Naive B cell (primary cell): ENCODE results near the gene HSD11B2. TPM values are rescaled to one million over a fixed set of nuclear protein-coding genes. Genes with fewer than 3 reads are reported as not detected.

Experiments
- ATAC-seq, 2 donors: fragments of 150-1000 bp; cut with Tn5 transposase; 2 replicates each; pipeline ENCODE4 v1.10.0; 2021; ENCODE audit warnings: low read depth in 2 of 2, mild to moderate bottlenecking in 2 of 2, moderate library complexity in 2 of 2
- DNase-seq: peaks from one replicate; pipeline ENCODE4 v3.0.0; 2022
- H3K27ac Mint-ChIP-seq, 6 donors: one replicate each; pipeline ENCODE4 v1.8.0; 2020 to 2022; ENCODE audit warnings: mild to moderate bottlenecking in 6 of 6, mixed read lengths in 6 of 6, moderate library complexity in 5 of 6, inconsistent platforms in 2 of 6
- H3K27me3 Mint-ChIP-seq, 3 donors: one replicate each; pipeline ENCODE4 v1.8.0; 2021 to 2022; ENCODE audit warnings: mixed read lengths in 3 of 3, mild to moderate bottlenecking in 1 of 3
- H3K36me3 Mint-ChIP-seq, 2 donors: one replicate each; pipeline ENCODE4 v1.8.0; 2020 to 2022; ENCODE audit warnings: mixed read lengths in 2 of 2, inconsistent platforms in 1 of 2, mild to moderate bottlenecking in 1 of 2
- H3K4me1 Mint-ChIP-seq, 3 donors: one replicate each; pipeline ENCODE4 v1.8.0; 2020 to 2022; ENCODE audit warnings: mixed read lengths in 3 of 3, inconsistent platforms in 1 of 3, mild to moderate bottlenecking in 1 of 3, moderate library complexity in 1 of 3
- H3K4me3 Mint-ChIP-seq, 8 donors: one replicate each; pipeline ENCODE4 v1.8.0; 2020 to 2022; ENCODE audit warnings: mild to moderate bottlenecking in 8 of 8, mixed read lengths in 8 of 8, moderate library complexity in 8 of 8, inconsistent platforms in 2 of 8
- H3K9me3 Mint-ChIP-seq, 7 donors: one replicate each; pipeline ENCODE4 v1.8.0; 2020 to 2022; ENCODE audit warnings: mixed read lengths in 7 of 7, mild to moderate bottlenecking in 5 of 7, inconsistent platforms in 2 of 7, moderate library complexity in 1 of 7
- polyA plus RNA-seq, 6 donors: library from polyadenylated mRNA; unstranded; fragments of 300-500 nt; fragmentation: Illumina TruSeq; gene quantifications; one replicate each; pipeline ENCODE4 v1.2.3, GENCODE V29; 2021; ENCODE audit warnings: low read depth in 6 of 6

HSD11B2 gene
- polyA plus RNA-seq, 6 donors from 2014 or later: not detected

DNA sequence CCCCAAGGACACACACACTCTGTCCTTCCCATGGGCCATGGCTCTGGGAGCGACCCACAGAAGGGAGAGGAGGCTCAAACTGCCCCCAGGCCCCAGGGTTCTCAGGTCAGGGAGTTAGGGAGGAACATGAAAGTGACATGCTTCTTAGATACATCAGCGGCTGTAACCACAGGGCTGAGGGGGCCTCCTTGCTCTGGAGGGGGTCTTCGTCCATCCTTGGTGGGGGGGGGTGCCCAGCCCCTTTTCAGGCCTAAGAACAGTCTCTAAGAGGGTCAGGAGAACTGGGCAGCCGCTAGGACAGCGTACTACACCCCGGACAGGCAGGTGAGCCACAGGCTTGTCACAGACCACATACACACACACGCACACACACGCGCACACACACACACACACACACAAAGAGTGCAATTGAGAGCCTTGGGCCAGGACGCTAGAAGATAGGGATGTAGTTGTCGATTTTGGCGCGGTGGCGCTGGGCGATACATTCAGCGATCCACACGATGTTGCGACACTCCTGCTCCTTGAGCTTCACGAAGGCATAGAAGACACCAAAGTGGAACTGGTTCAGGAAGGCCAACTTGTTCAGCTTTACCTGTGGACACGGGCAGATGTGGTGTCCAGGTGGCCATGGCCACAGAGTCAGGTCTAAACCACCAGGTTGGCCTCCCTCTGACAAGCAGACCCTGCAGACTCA, 7.3 kb downstream of the HSD11B2 start:
- H3K36me3 Mint-ChIP-seq: peaks cover 0 to 32% of the 10 kb centered on the region in 2 donors
- no peak for DNase-seq
- peak overlapping the region in 2 of 6 donors; percentile 39 to 77 for H3K27ac Mint-ChIP-seq
- H3K27me3 Mint-ChIP-seq: no peaks in the 10 kb centered on the region
- no peak for ATAC-seq
- H3K4me3 Mint-ChIP-seq: peak overlapping the region in 1 of 8 donors; percentile 44
- H3K4me1 Mint-ChIP-seq: peaks cover 31 to 43% (median 41%) of the 10 kb centered on the region in 3 donors
- H3K9me3 Mint-ChIP-seq: no peaks in the 10 kb centered on the region

DNA sequence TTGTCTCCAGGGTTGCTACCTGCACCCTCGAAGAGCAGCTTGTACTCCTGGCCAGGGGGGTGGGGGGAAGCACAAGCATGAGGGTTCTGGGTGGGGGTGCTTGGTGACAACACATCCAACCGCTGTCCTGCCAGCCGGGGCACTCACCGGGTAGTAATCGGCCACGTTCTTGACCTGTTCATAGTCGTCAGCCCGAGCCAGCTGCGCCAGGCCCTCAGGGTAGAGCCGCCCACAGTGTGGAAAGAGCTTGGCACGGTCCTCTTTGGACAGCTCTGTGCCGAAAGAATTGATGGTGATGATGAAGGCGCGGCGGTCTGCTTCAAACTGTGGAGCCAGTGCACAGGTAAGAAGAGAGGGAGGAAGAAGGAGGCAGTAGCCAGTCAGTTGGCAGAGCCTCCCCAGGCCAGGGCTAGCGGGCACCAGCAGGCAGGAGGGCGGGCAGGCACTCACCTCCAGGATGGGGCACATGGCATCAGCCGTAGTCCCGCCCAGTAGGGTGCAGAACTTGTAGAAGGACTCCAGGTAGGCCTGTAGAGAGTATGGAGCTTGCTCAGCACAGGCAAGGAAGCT, 8.0 kb downstream of the HSD11B2 start:
- Mint-ChIP-seq H3K4me1 (peaks cover 31 to 40% (median 35%) of the 10 kb centered on the region in 3 donors), H3K27me3 (no peaks in the 10 kb centered on the region), H3K36me3 (peaks cover 0 to 38% of the 10 kb centered on the region in 2 donors), H3K27ac (no peak overlapping the region), H3K9me3 (no peaks in the 10 kb centered on the region), H3K4me3 (no peak overlapping the region)
- ATAC-seq (no peak), DNase-seq (no peak)

DNA sequence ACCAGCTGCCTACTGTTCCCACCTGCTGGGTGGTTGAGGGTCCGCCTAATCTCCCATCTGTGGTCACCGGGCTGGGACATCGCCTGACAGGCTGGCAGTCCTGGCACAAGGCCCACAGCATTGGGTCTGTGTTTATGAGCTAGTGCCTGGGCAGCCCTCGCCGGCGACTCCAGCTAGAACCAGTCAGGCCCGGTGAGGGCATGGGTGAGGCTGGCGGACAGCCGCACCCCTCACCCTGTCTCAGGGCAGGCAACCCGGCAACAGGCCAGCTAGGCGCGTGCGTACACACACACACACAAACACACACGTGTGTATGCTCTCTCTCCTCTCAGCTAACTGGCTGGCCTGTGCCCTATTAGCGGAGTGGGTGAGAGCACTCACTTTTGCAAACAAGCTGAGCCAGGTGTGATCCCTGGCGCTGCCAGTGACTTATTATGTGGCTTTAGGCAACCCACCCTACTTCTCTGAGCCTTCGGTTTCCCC, 10.4 kb downstream of the HSD11B2 start:
- Mint-ChIP-seq H3K27ac (no peak overlapping the region), H3K27me3 (no peaks in the 10 kb centered on the region), H3K36me3 (peaks cover 0 to 47% of the 10 kb centered on the region in 2 donors), H3K9me3 (no peaks in the 10 kb centered on the region), H3K4me1 (peaks cover 19 to 34% (median 23%) of the 10 kb centered on the region in 3 donors), H3K4me3 (no peak overlapping the region)
- no peak for ATAC-seq
- no peak for DNase-seq

DNA sequence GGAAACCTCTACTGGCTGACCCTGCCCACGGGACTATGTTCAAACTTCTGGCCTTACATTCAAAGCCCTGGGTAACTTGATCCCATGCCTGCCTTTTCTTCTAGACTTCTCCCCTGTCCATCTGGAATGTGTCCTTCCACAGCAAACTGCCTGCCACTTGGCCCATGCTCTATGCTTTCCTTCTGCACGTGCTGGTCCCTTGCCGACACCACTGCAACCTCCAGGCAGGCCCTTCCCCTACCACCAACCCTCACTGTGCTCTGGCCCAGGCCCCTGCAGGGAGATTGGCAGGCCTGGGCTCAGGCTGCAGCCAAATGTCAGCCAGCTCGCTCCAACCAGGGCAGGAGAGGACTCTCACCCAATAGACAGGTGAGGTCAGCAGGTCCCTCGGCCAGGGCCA, 11.0 kb downstream of the HSD11B2 start:
- Mint-ChIP-seq H3K4me3 (no peak overlapping the region), H3K4me1 (peaks cover 16 to 34% (median 20%) of the 10 kb centered on the region in 3 donors), H3K36me3 (peaks cover 0 to 45% of the 10 kb centered on the region in 2 donors), H3K27me3 (no peaks in the 10 kb centered on the region), H3K9me3 (no peaks in the 10 kb centered on the region), H3K27ac (peak overlapping the region in 1 of 6 donors; percentile 88)
- DNase-seq (no peak), ATAC-seq (no peak)

DNA sequence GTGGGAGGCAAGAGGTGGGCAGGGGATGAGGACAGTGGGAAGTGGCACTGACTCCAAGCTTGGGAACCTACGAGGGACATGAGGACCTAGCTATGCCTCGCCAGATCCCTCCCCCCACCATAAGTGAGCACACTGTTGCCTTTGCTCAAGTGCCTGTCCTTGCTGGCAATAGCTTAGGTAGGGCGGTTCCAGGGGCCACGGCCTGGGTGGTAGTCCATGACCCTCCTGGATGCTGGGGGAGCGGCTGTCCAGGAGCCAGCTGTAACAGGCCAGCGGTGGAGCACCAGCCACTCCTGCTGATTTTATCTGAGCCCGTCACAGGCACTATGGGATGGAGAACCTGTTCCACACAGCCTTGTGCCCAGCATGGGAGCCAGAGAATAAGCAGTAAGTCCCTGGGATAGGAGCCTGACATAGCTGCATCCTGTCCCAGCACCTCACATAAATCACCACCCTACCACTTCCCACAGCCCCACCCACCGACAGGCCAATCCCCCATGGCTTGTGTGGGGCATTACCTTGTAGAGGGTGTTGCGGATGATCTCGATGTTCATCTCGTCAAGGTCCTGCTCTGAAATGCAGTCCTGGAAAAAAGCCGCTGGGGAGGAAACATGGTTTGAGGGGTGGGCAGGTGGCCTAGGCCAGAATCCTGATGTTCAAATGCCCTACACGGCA, 11.8 kb downstream of the HSD11B2 start:
- no peak for DNase-seq
- Mint-ChIP-seq H3K4me3 (no peak overlapping the region), H3K27me3 (no peaks in the 10 kb centered on the region), H3K4me1 (peaks cover 12 to 27% (median 21%) of the 10 kb centered on the region in 3 donors), H3K9me3 (no peaks in the 10 kb centered on the region), H3K36me3 (peaks cover 0 to 36% of the 10 kb centered on the region in 2 donors), H3K27ac (peak overlapping the region in 2 of 6 donors; percentile 39 to 81)
- no peak for ATAC-seq

DNA sequence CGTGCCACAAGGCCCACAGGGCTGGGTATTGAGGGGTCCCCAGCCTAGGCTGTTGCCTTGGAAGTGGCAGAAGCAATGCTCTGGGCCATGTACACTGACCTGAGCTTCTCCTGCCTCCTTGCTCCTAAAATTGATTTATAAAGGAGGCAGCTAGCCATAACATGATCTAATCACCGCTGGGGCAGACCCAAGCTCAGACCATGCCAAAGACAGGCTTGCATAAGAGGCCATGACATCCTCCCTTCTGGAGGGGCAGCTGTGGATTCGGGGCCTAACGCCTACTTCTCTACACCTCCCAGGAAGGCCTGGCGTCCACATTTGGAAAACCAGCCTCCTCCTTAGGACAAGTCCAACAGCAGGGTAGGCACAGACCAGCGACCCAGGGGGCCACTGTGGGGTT, 12.3 kb downstream of the HSD11B2 start:
- Mint-ChIP-seq H3K36me3 (peaks cover 0 to 35% of the 10 kb centered on the region in 2 donors), H3K27ac (peak overlapping the region in 1 of 6 donors; percentile 77), H3K27me3 (no peaks in the 10 kb centered on the region)

DNA sequence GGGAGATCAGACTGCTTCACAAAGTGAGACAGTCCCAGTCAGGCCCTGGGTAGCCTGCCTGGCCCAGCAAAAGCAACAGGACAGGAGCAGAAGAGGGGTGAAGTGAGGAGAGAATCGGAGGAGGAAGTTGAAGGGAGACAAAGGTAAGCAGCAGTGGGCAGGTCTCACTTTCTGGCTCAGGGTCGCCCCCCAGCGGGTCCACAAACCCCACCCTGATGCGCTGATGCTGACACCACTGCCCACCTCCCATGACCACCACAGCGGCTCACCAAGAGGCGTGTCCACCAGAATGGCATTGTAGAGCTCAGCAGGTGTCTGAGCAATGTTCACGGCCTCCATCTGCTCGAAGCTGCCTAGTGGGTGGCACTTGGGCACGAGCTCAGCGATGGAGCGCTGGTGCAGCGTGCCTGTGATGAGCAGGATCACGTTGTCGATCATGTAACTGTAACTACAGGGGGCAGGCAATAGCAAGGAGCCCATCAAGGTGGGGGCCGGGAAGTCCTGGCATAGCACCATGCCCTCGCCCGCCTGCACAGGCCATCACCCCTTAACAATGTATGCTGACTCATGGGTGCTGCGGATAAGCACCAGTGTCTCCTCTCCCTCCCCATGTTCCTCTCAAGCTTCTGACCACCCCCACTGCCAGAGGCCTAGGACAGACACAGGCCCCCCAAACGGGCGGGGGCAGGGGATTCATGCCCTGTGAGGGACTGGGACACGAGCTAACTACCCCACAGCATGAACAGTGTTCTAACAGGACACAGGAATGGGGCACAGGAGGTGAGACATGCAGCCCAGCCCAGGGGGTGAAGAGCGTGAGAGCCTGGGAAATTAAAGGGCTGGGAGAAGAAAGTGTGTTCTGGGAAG, 13.6 kb downstream of the HSD11B2 start:
- H3K4me1 Mint-ChIP-seq: peaks cover 10 to 27% (median 20%) of the 10 kb centered on the region in 3 donors
- peak overlapping the region in 2 of 6 donors; percentile 55 to 86 for H3K27ac Mint-ChIP-seq
- peak overlapping the region in 1 of 8 donors; percentile 66 for H3K4me3 Mint-ChIP-seq
- H3K9me3 Mint-ChIP-seq: no peaks in the 10 kb centered on the region
- DNase-seq (no peak), ATAC-seq (no peak)
- H3K27me3 Mint-ChIP-seq: no peaks in the 10 kb centered on the region
- H3K36me3 Mint-ChIP-seq: peaks cover 4 to 29% of the 10 kb centered on the region in 2 donors

More for the DNA sequence above, 12.3 kb downstream of the HSD11B2 start:
- DNase-seq (no peak), ATAC-seq (no peak)
- Mint-ChIP-seq H3K4me3 (no peak overlapping the region), H3K9me3 (no peaks in the 10 kb centered on the region), H3K4me1 (peaks cover 7 to 26% (median 20%) of the 10 kb centered on the region in 3 donors)

DNA sequence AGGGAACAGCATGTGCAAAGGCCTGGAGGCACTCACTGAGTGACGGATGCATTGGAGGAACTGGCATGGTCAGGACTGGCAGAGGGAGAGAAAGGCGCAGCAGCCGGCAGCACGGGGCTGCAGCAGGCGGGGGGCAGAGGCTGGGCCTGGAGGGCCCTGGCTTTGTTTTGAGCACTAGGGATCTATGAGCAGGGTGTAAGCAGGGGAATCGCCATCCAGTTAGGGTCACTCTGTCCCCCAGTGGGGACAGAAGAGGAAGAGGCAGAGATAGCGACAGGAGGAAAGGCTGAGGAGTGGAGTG, 14.2 kb downstream of the HSD11B2 start:
- Mint-ChIP-seq H3K9me3 (no peaks in the 10 kb centered on the region), H3K27me3 (no peaks in the 10 kb centered on the region), H3K36me3 (peaks cover 4 to 33% of the 10 kb centered on the region in 2 donors), H3K27ac (peak overlapping the region in 2 of 6 donors; percentile 14 to 55), H3K4me3 (peak overlapping the region in 1 of 8 donors; percentile 66), H3K4me1 (peaks cover 16 to 32% (median 23%) of the 10 kb centered on the region in 3 donors)
- DNase-seq (no peak), ATAC-seq (no peak)

DNA sequence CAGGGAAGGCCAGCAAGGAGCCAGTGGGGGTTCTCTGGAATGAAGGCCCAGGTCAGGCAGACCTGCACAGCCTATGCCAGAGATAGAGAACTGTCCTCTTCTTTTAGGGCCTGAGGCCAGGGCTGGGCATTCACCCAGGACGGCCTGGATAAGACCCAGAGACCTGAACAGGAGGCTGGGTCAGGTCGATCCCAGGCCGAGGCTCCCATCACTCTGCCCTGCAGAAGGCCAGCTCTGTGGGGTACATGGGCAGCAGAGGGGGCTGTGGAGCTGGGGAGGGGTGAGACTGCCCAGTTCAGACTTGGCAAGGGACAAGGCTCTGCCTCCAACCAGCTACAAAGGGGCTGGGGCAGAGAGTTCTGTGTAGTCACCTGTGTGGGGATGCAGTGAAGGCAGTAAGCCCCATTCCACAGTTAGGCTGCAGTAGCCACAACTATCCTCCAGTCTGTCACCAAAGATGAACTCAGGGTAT, 14.6 kb downstream of the HSD11B2 start:
- Mint-ChIP-seq H3K4me1 (peaks cover 17 to 36% (median 27%) of the 10 kb centered on the region in 3 donors), H3K27ac (peak overlapping the region in 2 of 6 donors; percentile 55 to 56), H3K4me3 (peak overlapping the region in 1 of 8 donors; percentile 15), H3K36me3 (peaks cover 4 to 36% of the 10 kb centered on the region in 2 donors), H3K9me3 (peaks cover 0 to under 1% (median 0%) of the 10 kb centered on the region in 7 donors), H3K27me3 (no peaks in the 10 kb centered on the region)
- DNase-seq (no peak), ATAC-seq (no peak)

DNA sequence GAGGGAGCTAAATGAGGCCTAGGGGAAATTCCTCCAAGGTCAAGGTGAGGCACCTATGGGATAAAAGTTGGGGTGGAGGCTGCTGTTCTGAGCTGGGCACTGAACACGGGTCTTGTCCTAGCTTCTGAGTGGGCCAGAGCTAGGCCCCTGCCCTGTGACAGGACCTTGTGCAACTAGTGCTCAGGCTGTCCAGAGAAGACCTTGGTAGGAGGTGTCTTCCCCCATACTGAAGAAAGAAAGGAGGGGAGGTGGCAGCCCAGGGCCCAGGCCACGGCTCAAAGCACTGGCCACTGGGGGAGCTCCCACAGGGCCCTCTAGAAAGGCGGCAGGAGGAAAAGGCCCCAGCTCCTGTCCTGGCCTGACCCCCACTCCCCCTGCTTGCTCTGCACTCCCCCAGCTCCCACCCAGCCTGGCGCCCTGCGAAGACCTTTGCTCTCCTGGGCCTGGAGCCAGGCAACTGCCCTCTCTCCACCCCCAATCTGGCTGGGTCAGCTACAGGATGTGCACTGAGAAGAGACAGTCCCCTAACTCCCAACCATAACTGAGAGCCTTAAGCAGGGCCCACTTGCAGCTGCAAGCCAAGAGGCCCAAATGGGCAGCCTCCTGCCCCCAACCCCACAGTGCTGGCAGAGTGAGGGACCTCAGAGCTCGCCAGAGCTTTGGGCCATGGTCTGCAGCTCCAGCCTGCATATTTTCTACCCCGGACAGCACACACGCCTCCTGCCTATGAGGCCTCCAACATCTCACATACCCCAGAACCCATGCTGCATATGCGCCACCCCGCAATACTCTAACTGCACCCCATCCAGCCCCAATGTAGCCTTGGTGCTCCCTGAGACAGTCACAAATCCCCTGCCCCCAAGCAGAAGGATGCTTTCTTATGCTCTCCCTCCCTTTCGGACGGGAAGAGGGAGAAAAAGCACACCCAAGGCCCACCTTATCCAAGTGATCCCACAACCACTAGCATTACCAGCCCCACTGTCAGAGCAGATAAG, 15.3 kb downstream of the HSD11B2 start:
- Mint-ChIP-seq H3K27me3 (no peaks in the 10 kb centered on the region), H3K9me3 (peaks cover 0 to 2% (median 0%) of the 10 kb centered on the region in 7 donors), H3K4me1 (peaks cover 21 to 37% (median 34%) of the 10 kb centered on the region in 3 donors), H3K36me3 (peaks cover 4 to 44% of the 10 kb centered on the region in 2 donors), H3K27ac (peak overlapping the region in 5 of 6 donors; percentile 4 to 72 (median 56)), H3K4me3 (peak overlapping the region in 1 of 8 donors; percentile 55)
- DNase-seq: no peak
- no peak for ATAC-seq

DNA sequence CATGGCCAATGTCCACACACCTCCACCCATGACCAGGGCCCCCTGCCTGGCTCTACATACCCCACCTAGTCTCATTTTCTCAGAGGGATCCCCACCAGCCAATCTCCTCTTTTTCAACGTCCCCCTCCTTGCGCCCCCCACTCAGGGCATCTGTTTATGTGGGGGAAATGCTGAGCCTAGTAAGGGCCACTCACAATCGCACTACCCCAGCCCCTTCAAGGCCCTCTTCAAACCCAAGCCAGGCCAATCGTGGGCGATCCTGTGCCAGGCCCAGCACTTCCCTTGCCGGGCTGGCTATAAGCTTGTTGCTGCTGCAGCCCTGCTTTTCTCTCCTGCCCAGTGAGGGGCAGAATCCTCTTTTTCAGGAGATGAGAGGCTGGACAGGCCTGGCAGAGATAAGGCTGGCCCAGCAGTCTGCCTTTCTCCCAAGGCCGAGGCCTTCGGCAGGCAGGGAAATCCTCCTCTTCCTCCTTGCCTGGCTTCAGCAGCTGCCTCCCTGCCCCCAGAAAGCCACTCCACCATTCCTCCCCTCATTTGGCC, 16.1 kb downstream of the HSD11B2 start:
- Mint-ChIP-seq H3K36me3 (peaks cover 4 to 42% of the 10 kb centered on the region in 2 donors), H3K4me1 (peaks cover 21 to 37% (median 33%) of the 10 kb centered on the region in 3 donors), H3K9me3 (peaks cover 0 to 2% (median 0%) of the 10 kb centered on the region in 7 donors), H3K27ac (peak overlapping the region in 2 of 6 donors; percentile 47 to 78), H3K27me3 (no peaks in the 10 kb centered on the region), H3K4me3 (peak overlapping the region in 1 of 8 donors; percentile 55)
- ATAC-seq (no peak), DNase-seq (no peak)
